Epithelial cell of prostate (primary cell): Measurements from ENCODE around the gene AP3S2.
"Not testable (repeated sequence)": the region's sequence is repeated elsewhere in the genome, so short reads cannot be mapped to it uniquely, and the experiment has no call there.

ENCODE experiments used
- DNase-seq: peaks from one replicate; pipeline ENCODE4 v3.0.0-alpha.2; 2011; ENCODE audit warnings: low read depth, low spot score
- H3K27ac ChIP-seq: fragments of 450-650 bp; 2 replicates; pipeline ENCODE4 v1.5.1; 2017; ENCODE audit warnings: mild to moderate bottlenecking

The AP3S2 gene

DNA sequence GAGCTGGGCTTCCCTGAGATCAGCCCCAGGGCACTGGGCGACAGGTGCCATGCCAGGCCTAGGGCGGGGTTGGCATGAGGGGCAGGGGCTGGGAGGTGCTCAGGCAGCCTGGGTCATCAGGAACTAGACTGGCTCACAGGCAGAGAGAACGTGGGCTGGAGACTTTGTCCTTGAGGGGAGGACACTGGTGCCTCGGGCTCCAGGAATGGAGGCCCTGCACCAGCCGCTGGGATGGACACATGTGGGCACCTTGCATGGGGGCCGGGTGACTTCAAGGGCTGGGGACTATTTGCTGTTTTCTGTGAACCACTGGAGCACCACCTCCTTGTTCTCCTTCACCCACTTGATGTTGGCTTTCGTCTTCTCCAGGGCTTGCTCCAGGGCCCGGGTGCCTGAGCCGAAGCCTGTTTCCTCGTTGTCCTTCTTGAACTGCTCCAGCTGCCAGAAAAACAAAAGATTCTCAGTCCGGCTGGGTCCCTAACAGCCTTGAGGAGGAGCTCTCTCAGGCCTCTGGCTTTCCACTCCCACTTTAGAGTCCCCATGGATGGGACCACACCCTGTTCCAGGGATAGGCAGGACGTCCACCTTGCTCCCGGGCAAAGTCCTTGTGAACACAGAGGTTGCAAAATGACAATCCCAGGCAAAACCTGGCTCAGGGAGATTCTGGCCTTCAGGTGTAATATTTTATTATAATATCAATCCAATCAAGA lies 108.6 kb downstream of the AP3S2 start:
- peak overlapping the region; percentile 33 for H3K27ac ChIP-seq
- no peak for DNase-seq

DNA sequence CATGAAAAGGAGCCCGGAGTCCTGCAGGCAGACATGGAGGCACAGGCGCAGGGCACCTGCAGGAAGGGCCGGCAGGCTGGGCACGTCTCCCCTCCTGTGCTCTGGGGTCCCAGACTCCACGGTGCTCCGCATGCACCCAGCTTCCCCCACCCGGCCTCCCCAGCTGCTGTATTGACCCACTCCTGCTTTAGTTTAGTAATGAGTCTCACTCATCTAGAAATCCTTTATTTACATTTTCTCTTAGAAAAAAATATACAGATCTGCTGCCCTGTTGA lies 109.2 kb downstream of the AP3S2 start:
- DNase-seq, result no peak
- no peak overlapping the region for H3K27ac ChIP-seq

DNA sequence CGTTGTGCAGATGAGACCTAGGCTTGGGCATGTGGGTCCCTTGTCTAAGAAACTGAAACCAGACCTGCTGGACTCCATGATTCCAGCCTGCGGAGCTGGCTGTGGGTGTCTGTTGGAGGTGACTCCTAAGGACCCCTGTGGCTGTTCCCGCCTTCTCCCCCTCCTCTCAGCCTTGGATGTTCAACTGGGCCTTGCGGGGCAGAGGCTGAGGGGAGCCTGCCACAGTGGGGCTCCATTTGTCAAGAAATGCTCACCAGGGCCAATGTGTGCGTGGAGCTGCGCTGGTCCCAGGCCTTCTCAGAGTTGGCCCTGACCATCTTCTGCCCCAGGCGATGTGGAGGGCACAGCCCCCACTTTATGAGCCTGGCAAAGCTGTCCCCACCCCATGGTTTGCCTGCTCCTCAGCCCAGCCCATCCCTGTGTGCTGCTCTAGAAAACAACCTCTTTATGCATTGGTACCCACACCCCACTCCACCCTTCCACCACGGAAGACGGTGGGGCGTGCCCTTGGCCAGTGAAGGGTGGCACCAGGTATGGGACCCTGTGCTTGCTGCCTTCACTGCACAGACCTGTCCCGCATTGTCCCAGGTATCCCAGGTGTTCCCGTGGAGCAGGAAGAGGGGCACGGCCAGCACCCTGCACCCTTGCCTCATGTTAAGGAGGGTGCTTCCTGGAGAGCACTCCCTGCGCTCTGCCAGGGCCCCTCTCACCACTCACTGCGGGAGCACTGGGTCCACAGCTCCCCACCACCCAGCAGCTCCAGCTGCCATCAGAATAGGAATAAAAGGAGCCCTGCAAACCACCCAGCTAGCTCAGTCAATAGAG lies 109.7 kb downstream of the AP3S2 start:
- H3K27ac ChIP-seq, result no peak overlapping the region

DNA sequence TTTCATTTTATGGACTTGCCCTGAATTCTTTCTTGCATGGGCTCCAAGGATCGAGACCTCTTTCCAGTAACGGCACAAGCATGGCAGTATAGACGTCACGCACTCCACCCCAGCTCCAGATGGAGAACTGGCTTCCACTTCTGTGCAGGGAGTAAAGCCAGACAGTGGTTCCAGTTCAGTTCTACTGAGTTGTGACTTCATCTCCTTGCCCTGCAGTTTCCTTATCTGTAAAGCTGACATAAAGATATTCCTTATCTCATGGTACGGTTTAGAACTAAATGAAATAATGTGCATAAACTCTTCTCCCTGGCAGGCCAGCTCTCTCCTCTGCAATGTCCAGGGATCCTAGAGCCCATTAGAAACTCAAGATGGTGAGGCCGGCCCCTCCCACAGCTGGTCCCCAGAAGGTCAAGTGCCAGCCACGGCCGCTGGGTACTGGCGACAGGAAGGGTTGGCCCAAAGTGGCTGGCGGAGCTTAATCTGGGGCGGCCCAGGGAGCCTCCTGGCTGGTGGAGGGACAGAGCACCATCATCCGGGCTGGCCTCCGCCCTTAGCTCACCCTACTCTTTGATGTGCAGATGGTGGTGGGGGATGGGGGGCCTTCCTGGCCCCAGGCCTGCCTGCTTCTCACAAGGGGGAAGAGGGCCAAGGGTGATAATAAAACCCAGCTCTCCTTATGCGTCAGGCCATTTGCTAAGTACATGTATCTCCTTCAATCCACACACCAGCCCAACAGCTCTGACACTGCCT lies 110.5 kb downstream of the AP3S2 start:
- peak overlapping the region; percentile 94 for H3K27ac ChIP-seq
- DNase-seq, result no peak

More for the DNA sequence above, 109.7 kb downstream of the AP3S2 start:
- DNase-seq, result no peak

DNA sequence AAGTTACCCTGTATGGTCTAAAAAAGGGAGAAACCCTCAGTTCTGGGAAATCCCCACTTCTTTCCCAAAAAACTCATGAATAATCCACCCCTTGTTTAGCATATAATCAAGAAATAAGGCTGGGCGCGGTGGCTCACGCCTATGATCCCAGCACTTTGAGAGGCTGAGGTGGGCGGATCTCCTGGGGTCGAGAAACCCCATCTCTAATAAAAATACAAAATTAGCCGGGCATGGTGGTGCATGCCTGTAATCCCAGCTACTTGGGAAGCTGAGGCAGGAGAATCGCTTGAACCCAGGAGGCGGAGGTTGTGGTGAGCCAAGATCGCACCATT lies 111.2 kb downstream of the AP3S2 start:
- H3K27ac ChIP-seq, result peak overlapping the region; percentile 94
- DNase-seq, result not testable (repeated sequence)

DNA sequence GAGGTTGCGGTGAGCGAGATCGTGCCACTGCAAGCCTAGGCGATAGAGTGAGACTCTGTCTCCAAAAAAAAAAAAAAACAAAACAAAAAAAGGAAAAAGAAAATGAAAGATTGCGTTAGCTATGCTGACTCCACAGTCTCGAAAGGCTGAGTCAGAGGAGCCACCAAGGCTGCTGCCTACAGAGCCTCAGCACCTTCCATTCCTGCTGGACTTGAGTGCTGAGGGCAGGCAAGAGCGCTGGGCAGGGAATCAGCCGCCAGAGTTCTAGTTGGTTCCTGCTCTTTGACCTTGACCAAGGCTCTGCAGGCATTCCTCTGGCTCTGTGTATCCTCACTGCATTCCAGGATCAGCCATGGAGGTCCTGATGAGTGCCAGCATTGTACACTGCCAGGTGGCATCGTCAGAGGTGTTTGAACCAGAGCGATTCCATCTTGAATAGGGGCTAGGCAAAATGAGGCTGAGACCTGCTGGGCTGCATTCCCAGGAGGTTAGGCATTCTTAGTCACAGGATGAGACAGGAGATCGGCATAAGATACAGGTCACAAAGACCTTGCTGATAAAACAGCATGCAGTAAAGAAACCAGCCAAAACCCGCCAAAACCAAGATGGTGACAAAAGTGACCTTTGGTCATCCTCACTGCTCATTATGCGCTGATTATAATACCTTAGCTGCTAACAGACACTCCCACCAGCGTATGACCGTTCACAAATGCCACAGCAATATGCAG lies 111.7 kb downstream of the AP3S2 start:
- peak; percentile 68 for DNase-seq
- peak overlapping the region; percentile 94 for H3K27ac ChIP-seq

DNA sequence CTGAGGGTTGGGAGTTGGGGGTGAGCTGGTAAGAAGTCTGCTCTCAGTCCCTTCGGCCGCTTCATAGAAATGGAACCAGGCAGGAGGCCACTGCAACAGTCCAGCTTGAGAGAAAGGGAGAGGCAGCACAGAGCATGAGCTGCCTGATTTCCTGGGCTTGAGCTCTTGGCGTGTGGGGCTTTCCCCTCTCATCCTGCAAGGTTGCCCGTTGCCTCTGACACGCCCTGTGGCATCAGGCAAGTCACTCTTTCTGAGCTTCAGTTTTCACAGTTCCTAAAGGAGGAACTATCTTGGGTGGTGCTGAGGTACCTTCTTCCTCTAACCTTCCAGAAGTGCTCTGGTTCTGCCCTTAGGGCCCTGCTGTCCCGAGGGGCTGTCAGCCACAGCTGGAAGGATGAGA lies 112.7 kb downstream of the AP3S2 start:
- no peak for DNase-seq
- peak overlapping the region; percentile 94 for H3K27ac ChIP-seq

DNA sequence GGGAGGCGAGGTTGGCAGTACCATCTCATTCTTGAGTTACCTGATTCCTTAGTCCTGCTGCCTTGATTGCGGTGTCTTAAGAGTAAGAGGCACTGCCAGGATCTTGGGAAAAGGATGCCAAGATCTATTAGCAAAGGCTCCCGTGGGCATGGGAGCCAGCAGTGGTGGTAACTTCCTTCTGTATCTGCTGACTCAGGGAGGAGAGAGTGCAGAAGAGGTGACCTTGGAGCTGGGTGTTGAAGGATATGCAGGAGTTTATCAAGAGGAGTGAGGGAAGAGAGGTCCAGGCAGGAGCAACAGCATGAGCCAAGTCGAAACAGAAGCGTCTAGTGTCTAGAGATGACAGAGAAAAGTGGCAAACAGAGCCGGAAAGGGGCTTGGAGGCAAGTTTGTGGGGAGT lies 113.2 kb downstream of the AP3S2 start:
- peak overlapping the region; percentile 94 for H3K27ac ChIP-seq
- no peak for DNase-seq
